AG04450 (cell line): ENCODE data around the gene PSD. TPM values are rescaled to one million over a fixed set of nuclear protein-coding genes. Genes with fewer than 3 reads are reported as not detected.

ENCODE experiments used
- CTCF ChIA-PET: fragments of 300-600, 350-600 bp; formaldehyde crosslinking; extraction: SDS; loops from one replicate; lab custom pipeline; 2022; ENCODE audit warnings: antibody characterized with exemption, inconsistent platforms; lab: Charles Lee
- POLR2A ChIA-PET: fragments of 350-600 bp; formaldehyde crosslinking; extraction: SDS; loops from one replicate; lab custom pipeline; 2021; ENCODE audit warnings: antibody characterized with exemption, inconsistent platforms; lab: Yijun Ruan, JAX
- DNase-seq: peaks from one replicate; pipeline ENCODE4 v3.0.0-alpha.2; 2011; ENCODE audit warnings: low read depth, low spot score
- H3K27ac ChIP-seq: one replicate; pipeline ENCODE4 v1.5.1; 2012; ENCODE audit warnings: low read depth, low read length, control low read depth
- H3K27me3 ChIP-seq: one replicate; pipeline ENCODE4 v1.6.0; 2012; ENCODE audit warnings: low read length; ENCODE audit not compliant: control insufficient read depth, insufficient read depth
- H3K4me3 ChIP-seq: 2 replicates; pipeline ENCODE4 v1.5.1; 2011; ENCODE audit warnings: mild to moderate bottlenecking, low read depth, low read length, control low read depth
- H3K9me3 ChIP-seq: 2 replicates; pipeline ENCODE4 v1.5.1; 2012; ENCODE audit warnings: low read length; ENCODE audit not compliant: control insufficient read depth, insufficient read depth
- CTCF ChIP-seq: IDR thresholded peaks from 2 replicates; pipeline ENCODE4 v1.5.1; 2011; ENCODE audit warnings: low read depth, low read length, control low read depth, inconsistent platforms
- polyA plus RNA-seq: library from polyadenylated mRNA; depleted of rRNA; stranded (reverse); fragments of >200 nt; gene quantifications from 2 replicates; pipeline ENCODE4 v1.2.3, GENCODE V29; 2011

PSD gene
- polyA plus RNA-seq, 1 experiment = 5.5 TPM

- POLR2A ChIA-PET = interaction anchor here (1.1 kb wide), 1 partner anchor 10 kb away, joined by 3 read pairs; no protein-coding TSS in a partner anchor
- H3K27me3 ChIP-seq = no peaks in the 10 kb centered on the region
- peak overlapping the region; percentile 82 for H3K4me3 ChIP-seq
- CTCF ChIA-PET = interaction anchor here (0.8 kb wide), 1 partner anchor 8 kb away, joined by 3 read pairs; no protein-coding TSS in a partner anchor
- no peak for DNase-seq
- no peaks in the 10 kb centered on the region; the same call in 1 of the 2 replicates for H3K9me3 ChIP-seq
- no peak overlapping the region for H3K27ac ChIP-seq
- TF ChIP-seq CTCF = no peak
These were observed 21.8 kb downstream of the PSD start for GRCh38 chr10:102396730-102397151.

- DNase-seq = no peak
- ChIA-PET POLR2A (interaction anchor here (1.1 to 1.7 kb wide), 2 partner anchors 11 kb away, joined by 3 to 4 read pairs; no protein-coding TSS in a partner anchor), CTCF (interaction anchor here (0.8 kb wide), 1 partner anchor 8 kb away, joined by 3 read pairs; no protein-coding TSS in a partner anchor)
- no peak overlapping the region for H3K27ac ChIP-seq
- no peak for TF ChIP-seq CTCF
- no peaks in the 10 kb centered on the region for H3K27me3 ChIP-seq
- no peaks in the 10 kb centered on the region; the same call in 1 of the 2 replicates for H3K9me3 ChIP-seq
- H3K4me3 ChIP-seq = peak overlapping the region; percentile 82
These were observed 22.3 kb downstream of the PSD start for GRCh38 chr10:102396317-102396650.

GRCh38 chr10:102395400-102396316 lies 22.9 kb downstream of the PSD start, which contains the start of gene NFKB2:
NFKB2 (plus strand) TSS chr10:102395705; CDS start chr10:102395960, 255 bp downstream.
- H3K4me3 ChIP-seq = peak within 1 kb of the TSS; percentile 82
- DNase-seq = peak; percentile 61
- H3K9me3 ChIP-seq = no peaks in the 10 kb centered on the region; the same call in 1 of the 2 replicates
- peak within 1 kb of the TSS; percentile 99 for H3K27ac ChIP-seq
- H3K27me3 ChIP-seq = no peaks in the 10 kb centered on the region
- ChIA-PET POLR2A (interaction anchor here (1.1 to 1.7 kb wide), 2 partner anchors 10 to 11 kb away, joined by 3 to 4 read pairs; no protein-coding TSS in a partner anchor), CTCF (interaction anchor here (0.6 to 3.3 kb wide), 7 partner anchors 8 to 272 kb away, joined by 3 to 15 read pairs (median 3); no protein-coding TSS in a partner anchor)
- TF ChIP-seq CTCF = no peak

GRCh38 chr10:102394801-102395399 lies 23.7 kb downstream of the PSD start:
- ChIA-PET POLR2A (interaction anchor here (1.7 kb wide), 1 partner anchor 9 kb away, joined by 4 read pairs; no protein-coding TSS in a partner anchor), CTCF (interaction anchor here (0.6 to 3.3 kb wide), 5 partner anchors 9 to 272 kb away, joined by 3 to 15 read pairs (median 4); no protein-coding TSS in a partner anchor)
- no peak for DNase-seq
- peak overlapping the region; percentile 82 for H3K4me3 ChIP-seq
- H3K27me3 ChIP-seq = peaks cover 3% of the 10 kb centered on the region
- no peak for TF ChIP-seq CTCF
- no peaks in the 10 kb centered on the region; the same call in 1 of the 2 replicates for H3K9me3 ChIP-seq
- H3K27ac ChIP-seq = peak overlapping the region; percentile 99
